Keratinocyte (primary cell): Measurements from ENCODE around the gene DUSP14. TPM values are rescaled to one million over a fixed set of nuclear protein-coding genes. Genes with fewer than 3 reads are reported as not detected.

Source experiments
- DNase-seq: peaks from one replicate; pipeline ENCODE4 v3.0.0-alpha.2; 2011; ENCODE audit warnings: low read depth, missing footprints, low spot score
- FAIRE-seq: peaks from 2 replicates; lab custom pipeline; 2011; peaks lifted over from hg19 to GRCh38; lab: Jason Lieb, UNC
- H2AFZ ChIP-seq: 2 replicates; pipeline ENCODE4 v1.6.0; 2012; ENCODE audit warnings: low read length, control low read depth, inconsistent platforms; ENCODE audit not compliant: control insufficient read depth
- H3K27ac ChIP-seq: 2 replicates; pipeline ENCODE4 v1.5.1; 2011; ENCODE audit warnings: low read length; ENCODE audit not compliant: control insufficient read depth, insufficient read depth
- H3K27me3 ChIP-seq: 3 replicates; pipeline ENCODE4 v1.6.0; 2011; ENCODE audit warnings: low read length; ENCODE audit not compliant: control insufficient read depth, insufficient read depth; ENCODE audit errors: extremely low read depth
- H3K36me3 ChIP-seq, 2 experiments: 2 replicates in 1 of 2; 3 replicates in 1 of 2; pipeline ENCODE4 v1.5.1; 2011; ENCODE audit warnings: low read length in 2 of 2, mild to moderate bottlenecking in 1 of 2; ENCODE audit not compliant: control insufficient read depth in 2 of 2, insufficient read depth in 2 of 2; ENCODE audit errors: extremely low read depth in 1 of 2
- H3K4me1 ChIP-seq: 3 replicates; pipeline ENCODE4 v1.5.1; 2011; ENCODE audit warnings: low read length; ENCODE audit not compliant: control insufficient read depth, insufficient read depth; ENCODE audit errors: extremely low read depth
- H3K4me2 ChIP-seq: 3 replicates; pipeline ENCODE4 v1.6.0; 2011; ENCODE audit warnings: low read depth, low read length; ENCODE audit not compliant: control insufficient read depth, insufficient read depth; ENCODE audit errors: extremely low read depth
- H3K4me3 ChIP-seq, 3 experiments: fragments of 200-600 bp in 1 of 3; sonication (generic) in 1 of 3; 2 replicates in 2 of 3; 3 replicates in 1 of 3; pipeline ENCODE4 v1.5.1; 2011 to 2016; ENCODE audit warnings: low read length in 3 of 3, mild to moderate bottlenecking in 3 of 3, control low read depth in 2 of 3, inconsistent platforms in 1 of 3, low read depth in 1 of 3, mixed read lengths in 1 of 3, mixed run types in 1 of 3, moderate library complexity in 1 of 3; ENCODE audit not compliant: control insufficient read depth in 2 of 3, insufficient read depth in 2 of 3; ENCODE audit errors: extremely low read depth in 1 of 3
- H3K79me2 ChIP-seq: 2 replicates; pipeline ENCODE4 v1.6.0; 2012; ENCODE audit warnings: low read length; ENCODE audit not compliant: control insufficient read depth, insufficient read depth
- H3K9ac ChIP-seq: 3 replicates; pipeline ENCODE4 v1.6.0; 2011; ENCODE audit warnings: low read length; ENCODE audit not compliant: control insufficient read depth, insufficient read depth; ENCODE audit errors: extremely low read depth
- H3K9me1 ChIP-seq: 3 replicates; pipeline ENCODE4 v1.6.0; 2011; ENCODE audit warnings: low read length; ENCODE audit not compliant: control insufficient read depth, insufficient read depth; ENCODE audit errors: extremely low read depth
- H3K9me3 ChIP-seq: 2 replicates; pipeline ENCODE4 v1.5.1; 2012; ENCODE audit warnings: low read depth, low read length; ENCODE audit not compliant: control insufficient read depth
- H4K20me1 ChIP-seq: 3 replicates; pipeline ENCODE4 v1.6.0; 2011; ENCODE audit warnings: low read length; ENCODE audit not compliant: control insufficient read depth, insufficient read depth; ENCODE audit errors: extremely low read depth
- EZH2 ChIP-seq: IDR thresholded peaks from one replicate; pipeline ENCODE4 v1.6.1; 2012; ENCODE audit warnings: inconsistent platforms, mild to moderate bottlenecking, low read length, moderate library complexity
- dilution Hi-C: fragments of 300-500 bp; cut with MboI; formaldehyde crosslinking; loops from one replicate; pipeline ENCODE4 v1.7.0; 2020; ENCODE audit warnings: low sequenced_read_pairs; ENCODE audit not compliant: extremely low pct_ligation_motif_present
- polyA plus RNA-seq, 5 experiments: library from polyadenylated mRNA; depleted of rRNA in 3 of 5; stranded (reverse) in 3 of 5; stranded (forward) in 1 of 5; unstranded in 1 of 5; fragments of >200 nt; gene quantifications; 1 replicate in 1 of 5; 2 replicates in 3 of 5; 3 replicates in 1 of 5; pipeline versions ENCODE4 v1.2.1 to v1.2.3, GENCODE V29; 2011 to 2012; ENCODE audit warnings: missing spikeins in 2 of 5, low read depth in 1 of 5, low replicate concordance in 1 of 5
- TF ChIP-seq, protein P1 (sequence below), 3 experiments: IDR thresholded peaks in 1 of 3; conservative IDR thresholded peaks in 1 of 3; optimal IDR thresholded peaks in 1 of 3; 2 replicates in 2 of 3; 3 replicates in 1 of 3; pipeline versions ENCODE3 to v1.5.1; 2011; ENCODE audit warnings: low read length in 3 of 3, mild to moderate bottlenecking in 3 of 3, moderate library complexity in 2 of 3, control low read depth in 1 of 3, inconsistent platforms in 1 of 3; ENCODE audit not compliant: insufficient read depth in 2 of 3; ENCODE audit errors: extremely low read depth in 1 of 3

The DUSP14 gene
- polyA plus RNA-seq, 1 donor (not counting 4 experiments of a cell fraction or from before 2014, with no cell fraction given), result 169 TPM

DNA sequence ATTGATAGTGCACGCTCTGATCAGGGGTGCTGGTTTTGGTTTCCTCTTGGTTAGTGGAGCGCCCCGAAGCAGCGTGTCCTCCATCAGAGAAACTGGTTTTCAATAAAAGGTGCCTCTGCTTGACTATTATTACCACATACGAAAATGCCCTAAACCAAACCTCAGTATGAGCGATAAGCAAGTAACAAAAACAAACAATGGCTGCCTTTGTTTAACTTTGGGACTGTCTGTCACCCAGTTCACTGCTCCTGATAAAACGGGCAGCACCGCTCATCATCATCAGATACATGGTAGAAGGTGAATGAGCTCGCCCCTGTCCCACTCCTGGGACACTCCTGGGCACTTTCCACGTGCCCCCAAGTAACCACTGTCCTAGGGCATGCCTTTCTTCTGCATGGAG lies 24.0 kb downstream of the DUSP14 start:
- Histone ChIP-seq H4K20me1 (peaks cover 18% of the 10 kb centered on the region), H3K9me3 (no peaks in the 10 kb centered on the region), H3K36me3 (peaks cover 25 to 40% of the 10 kb centered on the region in 2 experiments), H3K4me1 (peaks cover 5% of the 10 kb centered on the region), H3K9me1 (no peaks in the 10 kb centered on the region), H3K27me3 (no peaks in the 10 kb centered on the region), H3K27ac (no peak overlapping the region), H3K9ac (no peak overlapping the region), H3K4me3 (no peak overlapping the region), H2AFZ (no peak overlapping the region), H3K4me2 (no peak overlapping the region), H3K79me2 (peaks cover 43% of the 10 kb centered on the region)
- DNase-seq (no peak), FAIRE-seq (no peak)
- TF ChIP-seq EZH2, result no peak
- TF ChIP-seq, protein P1, sequence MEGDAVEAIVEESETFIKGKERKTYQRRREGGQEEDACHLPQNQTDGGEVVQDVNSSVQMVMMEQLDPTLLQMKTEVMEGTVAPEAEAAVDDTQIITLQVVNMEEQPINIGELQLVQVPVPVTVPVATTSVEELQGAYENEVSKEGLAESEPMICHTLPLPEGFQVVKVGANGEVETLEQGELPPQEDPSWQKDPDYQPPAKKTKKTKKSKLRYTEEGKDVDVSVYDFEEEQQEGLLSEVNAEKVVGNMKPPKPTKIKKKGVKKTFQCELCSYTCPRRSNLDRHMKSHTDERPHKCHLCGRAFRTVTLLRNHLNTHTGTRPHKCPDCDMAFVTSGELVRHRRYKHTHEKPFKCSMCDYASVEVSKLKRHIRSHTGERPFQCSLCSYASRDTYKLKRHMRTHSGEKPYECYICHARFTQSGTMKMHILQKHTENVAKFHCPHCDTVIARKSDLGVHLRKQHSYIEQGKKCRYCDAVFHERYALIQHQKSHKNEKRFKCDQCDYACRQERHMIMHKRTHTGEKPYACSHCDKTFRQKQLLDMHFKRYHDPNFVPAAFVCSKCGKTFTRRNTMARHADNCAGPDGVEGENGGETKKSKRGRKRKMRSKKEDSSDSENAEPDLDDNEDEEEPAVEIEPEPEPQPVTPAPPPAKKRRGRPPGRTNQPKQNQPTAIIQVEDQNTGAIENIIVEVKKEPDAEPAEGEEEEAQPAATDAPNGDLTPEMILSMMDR (optimal IDR thresholded peaks at IDR 0.05 in 1 of 3, IDR thresholded peaks at IDR 0.05 in 1 of 3, conservative IDR thresholded peaks at IDR 0.05 in 1 of 3; ENCODE audit: extremely low read depth in 1 of 3, insufficient read depth in 2 of 3, low read length in 3 of 3), result no peak
- dilution Hi-C loops, result no loop called here

DNA sequence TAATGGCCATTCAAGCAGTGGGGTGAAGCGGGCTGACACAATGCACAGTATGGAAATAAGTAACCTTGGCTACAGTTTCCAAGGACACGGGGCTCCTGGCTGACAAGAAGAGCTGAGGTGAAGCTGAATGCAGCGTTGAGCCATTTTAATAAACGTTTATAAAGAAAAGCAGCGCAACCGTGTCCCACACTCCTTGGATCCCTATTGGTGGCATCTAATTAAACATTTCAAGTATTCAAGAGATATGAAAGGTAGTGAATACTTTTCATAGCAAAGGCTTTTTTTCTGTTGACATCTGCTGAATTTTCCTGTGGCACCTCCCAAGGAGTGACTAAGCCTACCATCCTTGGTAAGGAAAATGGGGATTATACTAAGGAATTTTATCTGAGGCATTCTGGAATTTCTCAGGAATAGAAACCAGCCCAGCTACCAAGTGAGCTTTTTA lies 26.5 kb downstream of the DUSP14 start:
- Histone ChIP-seq H3K4me2 (no peak overlapping the region), H3K36me3 (peaks cover 19 to 31% of the 10 kb centered on the region in 2 experiments), H3K27me3 (no peaks in the 10 kb centered on the region), H3K9ac (no peak overlapping the region), H3K9me3 (no peaks in the 10 kb centered on the region), H2AFZ (no peak overlapping the region), H3K4me1 (peaks cover 5% of the 10 kb centered on the region), H4K20me1 (peaks cover 12% of the 10 kb centered on the region), H3K27ac (no peak overlapping the region), H3K4me3 (no peak overlapping the region), H3K9me1 (no peaks in the 10 kb centered on the region), H3K79me2 (peaks cover 21% of the 10 kb centered on the region)
- TF ChIP-seq, protein P1 (optimal IDR thresholded peaks at IDR 0.05 in 1 of 3, IDR thresholded peaks at IDR 0.05 in 1 of 3, conservative IDR thresholded peaks at IDR 0.05 in 1 of 3; ENCODE audit: extremely low read depth in 1 of 3, insufficient read depth in 2 of 3, low read length in 3 of 3), result no peak
- TF ChIP-seq EZH2, result no peak
- dilution Hi-C loops, result no loop called here
- FAIRE-seq (no peak), DNase-seq (no peak)
